HG03175 (cell line): Measurements from ENCODE around the gene TMEM117.
"Not testable (repeated sequence)": the region's sequence is repeated elsewhere in the genome, so short reads cannot be mapped to it uniquely, and the experiment has no call there.

Experiments used
- ATAC-seq: cut with Tn5 transposase; IDR thresholded peaks from one replicate; pipeline ENCODE4 v1.9.1; 2021; ENCODE audit warnings: mild to moderate bottlenecking, moderate library complexity; ENCODE audit not compliant: unreplicated experiment

The TMEM117 gene

GRCh38 chr12:44184499-44185206, 348.8 kb downstream of the TMEM117 start:
- no peak for ATAC-seq

GRCh38 chr12:44193281-44193680, 357.4 kb downstream of the TMEM117 start:
- peak; percentile 91 for ATAC-seq

- not testable (repeated sequence) for ATAC-seq
Observed at GRCh38 chr12:44195719-44196118, 359.8 kb downstream of the TMEM117 start.

- ATAC-seq, result no peak
Observed at GRCh38 chr12:44206045-44206444, 370.2 kb downstream of the TMEM117 start.

- ATAC-seq, result no peak
Observed at GRCh38 chr12:44217146-44217883, 381.4 kb downstream of the TMEM117 start.

- ATAC-seq, result no peak
Observed at GRCh38 chr12:44223736-44224135, 387.9 kb downstream of the TMEM117 start.

GRCh38 chr12:44224399-44225148, 388.7 kb downstream of the TMEM117 start:
- no peak for ATAC-seq

GRCh38 chr12:44225149-44225510, 389.2 kb downstream of the TMEM117 start:
- ATAC-seq, result no peak

GRCh38 chr12:44227616-44228015, 391.7 kb downstream of the TMEM117 start:
- ATAC-seq, result no peak

GRCh38 chr12:44229846-44230245, 394.0 kb downstream of the TMEM117 start:
- no peak for ATAC-seq

GRCh38 chr12:44235674-44236073, 399.8 kb downstream of the TMEM117 start:
- no peak for ATAC-seq

GRCh38 chr12:44240186-44240585, 404.3 kb downstream of the TMEM117 start:
- no peak for ATAC-seq

GRCh38 chr12:44245932-44246331, 410.1 kb downstream of the TMEM117 start:
- ATAC-seq, result no peak

GRCh38 chr12:44246482-44247105, 410.7 kb downstream of the TMEM117 start:
- ATAC-seq, result no peak

GRCh38 chr12:44247588-44247987, 411.7 kb downstream of the TMEM117 start:
- no peak for ATAC-seq

GRCh38 chr12:44248436-44248835, 412.6 kb downstream of the TMEM117 start:
- no peak for ATAC-seq

- not testable (repeated sequence) for ATAC-seq
Observed at GRCh38 chr12:44250440-44250839, 414.6 kb downstream of the TMEM117 start.

- ATAC-seq, result no peak
Observed at GRCh38 chr12:44253338-44253856, 417.5 kb downstream of the TMEM117 start.

GRCh38 chr12:44258246-44258645, 422.4 kb downstream of the TMEM117 start:
- no peak for ATAC-seq

GRCh38 chr12:44259890-44260289, 424.0 kb downstream of the TMEM117 start:
- no peak for ATAC-seq

GRCh38 chr12:44260581-44260980, 424.7 kb downstream of the TMEM117 start:
- no peak for ATAC-seq
